ENCODE measurements around the gene RET. TPM values are rescaled to one million over a fixed set of nuclear protein-coding genes. Genes with fewer than 3 reads are reported as not detected.

The RET gene
- total RNA-seq, 1 experiment from 2014 or later = 21.4 TPM

DNA sequence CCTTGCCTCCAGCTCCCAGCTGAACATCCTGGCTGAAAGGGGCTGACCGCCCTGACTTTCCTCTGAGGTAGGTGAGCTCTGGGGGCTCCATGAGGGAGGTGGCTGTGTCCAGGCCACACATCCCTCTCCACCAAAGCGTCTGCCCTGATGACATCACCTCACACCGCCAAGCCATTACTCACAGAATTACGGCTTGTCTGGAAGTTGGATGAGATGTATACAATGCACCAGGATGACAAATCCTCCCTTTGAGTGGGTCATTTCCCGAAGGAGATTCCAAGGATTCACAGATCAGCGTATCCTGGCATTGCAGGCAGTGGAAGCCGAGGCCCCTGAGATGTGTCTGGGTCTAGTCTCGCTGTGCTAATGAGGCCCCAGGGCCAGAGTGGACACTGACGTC is 15.1 kb upstream of the RET start:
- H3K27ac Mint-ChIP-seq = no peak overlapping the region
- ATAC-seq (no peak), DNase-seq (ENCODE audit: low spot score) (no peak)
- no peak for TF ChIP-seq MXD4 (CRISPR knock-in tag; IDR thresholded peaks at IDR 0.05; ENCODE audit: borderline replicate concordance)
- no peak for TF ChIP-seq PRRX2 (CRISPR knock-in tag; IDR thresholded peaks at IDR 0.05)
- no peak for TF ChIP-seq HMGA2 (CRISPR knock-in tag; IDR thresholded peaks at IDR 0.05)
- TF ChIP-seq SMAD3 (CRISPR knock-in tag; IDR thresholded peaks at IDR 0.05; ENCODE audit: borderline replicate concordance) = no peak
- TF ChIP-seq, protein P1, sequence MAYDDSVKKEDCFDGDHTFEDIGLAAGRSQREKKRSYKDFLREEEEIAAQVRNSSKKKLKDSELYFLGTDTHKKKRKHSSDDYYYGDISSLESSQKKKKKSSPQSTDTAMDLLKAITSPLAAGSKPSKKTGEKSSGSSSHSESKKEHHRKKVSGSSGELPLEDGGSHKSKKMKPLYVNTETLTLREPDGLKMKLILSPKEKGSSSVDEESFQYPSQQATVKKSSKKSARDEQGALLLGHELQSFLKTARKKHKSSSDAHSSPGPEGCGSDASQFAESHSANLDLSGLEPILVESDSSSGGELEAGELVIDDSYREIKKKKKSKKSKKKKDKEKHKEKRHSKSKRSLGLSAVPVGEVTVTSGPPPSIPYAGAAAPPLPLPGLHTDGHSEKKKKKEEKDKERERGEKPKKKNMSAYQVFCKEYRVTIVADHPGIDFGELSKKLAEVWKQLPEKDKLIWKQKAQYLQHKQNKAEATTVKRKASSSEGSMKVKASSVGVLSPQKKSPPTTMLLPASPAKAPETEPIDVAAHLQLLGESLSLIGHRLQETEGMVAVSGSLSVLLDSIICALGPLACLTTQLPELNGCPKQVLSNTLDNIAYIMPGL (CRISPR knock-in tag; IDR thresholded peaks at IDR 0.05) = no peak
- TF ChIP-seq CREM (CRISPR knock-in tag; IDR thresholded peaks at IDR 0.05) = no peak
- TF ChIP-seq, protein P2, sequence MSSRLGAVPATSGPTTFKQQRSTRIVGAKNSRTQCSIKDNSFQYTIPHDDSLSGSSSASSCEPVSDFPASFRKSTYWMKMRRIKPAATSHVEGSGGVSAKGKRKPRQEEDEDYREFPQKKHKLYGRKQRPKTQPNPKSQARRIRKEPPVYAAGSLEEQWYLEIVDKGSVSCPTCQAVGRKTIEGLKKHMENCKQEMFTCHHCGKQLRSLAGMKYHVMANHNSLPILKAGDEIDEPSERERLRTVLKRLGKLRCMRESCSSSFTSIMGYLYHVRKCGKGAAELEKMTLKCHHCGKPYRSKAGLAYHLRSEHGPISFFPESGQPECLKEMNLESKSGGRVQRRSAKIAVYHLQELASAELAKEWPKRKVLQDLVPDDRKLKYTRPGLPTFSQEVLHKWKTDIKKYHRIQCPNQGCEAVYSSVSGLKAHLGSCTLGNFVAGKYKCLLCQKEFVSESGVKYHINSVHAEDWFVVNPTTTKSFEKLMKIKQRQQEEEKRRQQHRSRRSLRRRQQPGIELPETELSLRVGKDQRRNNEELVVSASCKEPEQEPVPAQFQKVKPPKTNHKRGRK (CRISPR knock-in tag; IDR thresholded peaks at IDR 0.05; ENCODE audit: borderline replicate concordance) = no peak
- no peak for TF ChIP-seq ZNF423 (CRISPR knock-in tag; IDR thresholded peaks at IDR 0.05)
- ChIA-PET CTCF (no interaction called here), POLR2A (no interaction called here)
- H3K27me3 Mint-ChIP-seq (ENCODE audit: low read depth) = peaks cover 3% of the 10 kb centered on the region; the same call in 1 of the 2 replicates
- peaks cover 7% of the 10 kb centered on the region for H3K4me1 Mint-ChIP-seq
- no peaks in the 10 kb centered on the region for H3K36me3 Mint-ChIP-seq
- no peaks in the 10 kb centered on the region for H3K9me3 Mint-ChIP-seq
- no peak overlapping the region for H3K4me3 Mint-ChIP-seq

DNA sequence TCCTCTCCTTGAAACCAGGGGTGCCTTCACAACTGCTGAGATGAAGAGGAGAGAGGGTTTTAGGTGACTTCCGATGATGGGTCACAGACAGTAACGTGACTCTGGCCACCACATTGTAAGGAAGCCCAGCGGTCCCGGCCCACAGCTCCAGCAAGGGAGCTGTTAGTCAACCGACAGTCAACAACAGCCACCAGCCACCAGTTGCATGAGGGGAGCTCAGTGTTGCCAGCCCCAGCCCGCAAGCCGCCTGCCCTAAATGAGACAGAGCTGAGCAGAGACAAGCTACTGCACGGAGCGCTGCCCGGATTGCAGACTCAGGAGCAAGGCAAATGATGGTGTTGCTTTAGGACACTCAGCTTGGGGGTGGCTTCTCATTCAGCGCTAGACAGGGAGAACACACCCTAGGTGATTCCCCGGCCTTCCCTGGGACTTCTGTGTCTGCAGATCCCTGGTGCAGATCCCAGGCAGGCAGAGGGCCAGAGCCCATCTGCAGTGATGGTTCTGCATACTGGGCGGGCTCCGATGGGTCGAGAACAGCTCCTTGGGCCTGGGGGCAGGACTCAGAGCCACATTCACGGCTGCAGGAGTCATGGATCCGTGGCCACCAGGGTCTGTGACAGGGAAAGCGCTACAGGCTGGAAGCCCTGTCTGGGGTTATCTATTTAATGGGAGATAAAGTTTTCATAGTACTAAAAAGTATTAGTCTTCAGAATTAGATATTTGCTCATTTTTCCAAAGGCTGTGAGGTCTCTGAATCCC is 14.3 kb upstream of the RET start:
- Mint-ChIP-seq H3K27me3 (ENCODE audit: low read depth) (peaks cover 3% of the 10 kb centered on the region; the same call in 1 of the 2 replicates), H3K27ac (no peak overlapping the region), H3K9me3 (no peaks in the 10 kb centered on the region), H3K36me3 (no peaks in the 10 kb centered on the region), H3K4me1 (peaks cover 7% of the 10 kb centered on the region), H3K4me3 (no peak overlapping the region)
- ATAC-seq (no peak), DNase-seq (ENCODE audit: low spot score) (no peak)
- ChIA-PET CTCF (interaction anchor here (4.7 kb wide), 1 partner anchor 13 kb away, joined by 29 read pairs; the partner anchor contains the start of gene RET), POLR2A (no interaction called here)
- TF ChIP-seq ZNF671 (CRISPR knock-in tag; IDR thresholded peaks at IDR 0.05) (no peak), TP53 (CRISPR knock-in tag; IDR thresholded peaks at IDR 0.05) (no peak), ZNF423 (CRISPR knock-in tag; IDR thresholded peaks at IDR 0.05) (no peak), NR3C1 (CRISPR knock-in tag; conservative IDR thresholded peaks at IDR 0.05; ENCODE audit: low read depth) (no peak), SMAD3 (CRISPR knock-in tag; IDR thresholded peaks at IDR 0.05; ENCODE audit: borderline replicate concordance) (no peak), IRF2 (CRISPR knock-in tag; IDR thresholded peaks at IDR 0.05; ENCODE audit: borderline replicate concordance, low read depth) (no peak), ZNF416 (CRISPR knock-in tag; IDR thresholded peaks at IDR 0.05) (no peak), ATF1 (CRISPR knock-in tag; IDR thresholded peaks at IDR 0.05) (no peak), ZNF138 (CRISPR knock-in tag; conservative IDR thresholded peaks at IDR 0.05) (no peak), KAT7 (CRISPR knock-in tag; IDR thresholded peaks at IDR 0.05; ENCODE audit: borderline replicate concordance) (no peak)
- TF ChIP-seq, protein P3, sequence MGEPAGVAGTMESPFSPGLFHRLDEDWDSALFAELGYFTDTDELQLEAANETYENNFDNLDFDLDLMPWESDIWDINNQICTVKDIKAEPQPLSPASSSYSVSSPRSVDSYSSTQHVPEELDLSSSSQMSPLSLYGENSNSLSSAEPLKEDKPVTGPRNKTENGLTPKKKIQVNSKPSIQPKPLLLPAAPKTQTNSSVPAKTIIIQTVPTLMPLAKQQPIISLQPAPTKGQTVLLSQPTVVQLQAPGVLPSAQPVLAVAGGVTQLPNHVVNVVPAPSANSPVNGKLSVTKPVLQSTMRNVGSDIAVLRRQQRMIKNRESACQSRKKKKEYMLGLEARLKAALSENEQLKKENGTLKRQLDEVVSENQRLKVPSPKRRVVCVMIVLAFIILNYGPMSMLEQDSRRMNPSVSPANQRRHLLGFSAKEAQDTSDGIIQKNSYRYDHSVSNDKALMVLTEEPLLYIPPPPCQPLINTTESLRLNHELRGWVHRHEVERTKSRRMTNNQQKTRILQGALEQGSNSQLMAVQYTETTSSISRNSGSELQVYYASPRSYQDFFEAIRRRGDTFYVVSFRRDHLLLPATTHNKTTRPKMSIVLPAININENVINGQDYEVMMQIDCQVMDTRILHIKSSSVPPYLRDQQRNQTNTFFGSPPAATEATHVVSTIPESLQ (CRISPR knock-in tag; IDR thresholded peaks at IDR 0.05) = no peak
- TF ChIP-seq, protein P4, sequence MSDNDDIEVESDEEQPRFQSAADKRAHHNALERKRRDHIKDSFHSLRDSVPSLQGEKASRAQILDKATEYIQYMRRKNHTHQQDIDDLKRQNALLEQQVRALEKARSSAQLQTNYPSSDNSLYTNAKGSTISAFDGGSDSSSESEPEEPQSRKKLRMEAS (CRISPR knock-in tag; IDR thresholded peaks at IDR 0.05) = no peak
- TF ChIP-seq, protein P5, sequence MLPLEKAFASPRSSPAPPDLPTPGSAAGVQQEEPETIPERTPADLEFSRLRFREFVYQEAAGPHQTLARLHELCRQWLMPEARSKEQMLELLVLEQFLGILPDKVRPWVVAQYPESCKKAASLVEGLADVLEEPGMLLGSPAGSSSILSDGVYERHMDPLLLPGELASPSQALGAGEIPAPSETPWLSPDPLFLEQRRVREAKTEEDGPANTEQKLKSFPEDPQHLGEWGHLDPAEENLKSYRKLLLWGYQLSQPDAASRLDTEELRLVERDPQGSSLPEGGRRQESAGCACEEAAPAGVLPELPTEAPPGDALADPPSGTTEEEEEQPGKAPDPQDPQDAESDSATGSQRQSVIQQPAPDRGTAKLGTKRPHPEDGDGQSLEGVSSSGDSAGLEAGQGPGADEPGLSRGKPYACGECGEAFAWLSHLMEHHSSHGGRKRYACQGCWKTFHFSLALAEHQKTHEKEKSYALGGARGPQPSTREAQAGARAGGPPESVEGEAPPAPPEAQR (CRISPR knock-in tag; IDR thresholded peaks at IDR 0.05) = no peak
- TF ChIP-seq, protein P6, sequence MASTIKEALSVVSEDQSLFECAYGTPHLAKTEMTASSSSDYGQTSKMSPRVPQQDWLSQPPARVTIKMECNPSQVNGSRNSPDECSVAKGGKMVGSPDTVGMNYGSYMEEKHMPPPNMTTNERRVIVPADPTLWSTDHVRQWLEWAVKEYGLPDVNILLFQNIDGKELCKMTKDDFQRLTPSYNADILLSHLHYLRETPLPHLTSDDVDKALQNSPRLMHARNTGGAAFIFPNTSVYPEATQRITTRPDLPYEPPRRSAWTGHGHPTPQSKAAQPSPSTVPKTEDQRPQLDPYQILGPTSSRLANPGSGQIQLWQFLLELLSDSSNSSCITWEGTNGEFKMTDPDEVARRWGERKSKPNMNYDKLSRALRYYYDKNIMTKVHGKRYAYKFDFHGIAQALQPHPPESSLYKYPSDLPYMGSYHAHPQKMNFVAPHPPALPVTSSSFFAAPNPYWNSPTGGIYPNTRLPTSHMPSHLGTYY (CRISPR knock-in tag; IDR thresholded peaks at IDR 0.05) = no peak
- TF ChIP-seq, protein P7, sequence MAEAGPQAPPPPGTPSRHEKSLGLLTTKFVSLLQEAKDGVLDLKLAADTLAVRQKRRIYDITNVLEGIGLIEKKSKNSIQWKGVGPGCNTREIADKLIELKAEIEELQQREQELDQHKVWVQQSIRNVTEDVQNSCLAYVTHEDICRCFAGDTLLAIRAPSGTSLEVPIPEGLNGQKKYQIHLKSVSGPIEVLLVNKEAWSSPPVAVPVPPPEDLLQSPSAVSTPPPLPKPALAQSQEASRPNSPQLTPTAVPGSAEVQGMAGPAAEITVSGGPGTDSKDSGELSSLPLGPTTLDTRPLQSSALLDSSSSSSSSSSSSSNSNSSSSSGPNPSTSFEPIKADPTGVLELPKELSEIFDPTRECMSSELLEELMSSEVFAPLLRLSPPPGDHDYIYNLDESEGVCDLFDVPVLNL (CRISPR knock-in tag; IDR thresholded peaks at IDR 0.05; ENCODE audit: borderline replicate concordance, low read depth) = no peak
